Thyroid gland (tissue), 4 donors: Measurements from ENCODE around the gene GOLGA1. TPM values are rescaled to one million over a fixed set of nuclear protein-coding genes. Genes with fewer than 3 reads are reported as not detected.

ENCODE experiments used
- DNase-seq, 2 donors: peaks; one replicate each; pipeline ENCODE4 v3.0.0-alpha.2; 2019
- H3K27ac ChIP-seq, 3 donors: fragments of 200-600 bp; sonication (generic); 1 replicate in 2 of 3; 2 replicates in 1 of 3; pipeline ENCODE4 v1.5.1; 2016 to 2019; ENCODE audit warnings: mild to moderate bottlenecking in 1 of 3, moderate library complexity in 1 of 3
- H3K27me3 ChIP-seq: fragments of 200-600 bp; sonication (generic); one replicate; pipeline ENCODE4 v1.5.1; 2019
- H3K36me3 ChIP-seq, 2 donors: fragments of 200-600 bp; sonication (generic); one replicate each; pipeline ENCODE4 v1.5.1; 2016 to 2019
- H3K4me1 ChIP-seq, 2 donors: fragments of 200-600 bp; sonication (generic); one replicate each; pipeline ENCODE4 v1.5.1; 2017 to 2019
- H3K4me3 ChIP-seq, 3 donors: fragments of 200-600 bp; sonication (generic); replicated peaks in 1 of 3; 1 replicate in 2 of 3; 2 replicates in 1 of 3; pipeline ENCODE4 v1.5.1; 2016; ENCODE audit warnings: mild to moderate bottlenecking in 1 of 3
- H3K9me3 ChIP-seq: fragments of 200-600 bp; sonication (generic); one replicate; pipeline ENCODE4 v1.5.1; 2017
- POLR2A ChIP-seq, 2 donors: fragments of 450-650 bp; IDR thresholded peaks; one replicate each; pipeline ENCODE4 v1.6.1; 2017; ENCODE audit warnings: antibody characterized with exemption in 2 of 2, mild to moderate bottlenecking in 2 of 2, moderate library complexity in 1 of 2
- WGBS, 2 donors: methylation state at CpG; one replicate each; pipeline ENCODE4 v1.1.5; 2017; 5-methylcytosine and 5-hydroxymethylcytosine counted together
- intact Hi-C: fragments of 100-400 bp; cut with DNase I; formaldehyde crosslinking; loops from one replicate; pipeline ENCODE4 v1.15.1; 2023
- total RNA-seq, 4 donors: library from RNA; depleted of rRNA; stranded (reverse); fragments of >200 nt; gene quantifications; one replicate each; pipeline ENCODE4 v1.2.3, GENCODE V29; 2016
- TF ChIP-seq, protein P1 (sequence below), 6 experiments: fragments of 200-600 bp in 3 of 6; fragments of 450-650 bp in 3 of 6; sonication (generic) in 3 of 6; IDR thresholded peaks; one replicate each; pipeline ENCODE4 v1.5.1; 2016 to 2019; ENCODE audit warnings: antibody characterized with exemption in 6 of 6, mild to moderate bottlenecking in 2 of 6, inconsistent platforms in 1 of 6, moderate library complexity in 1 of 6

The GOLGA1 gene, protein sequence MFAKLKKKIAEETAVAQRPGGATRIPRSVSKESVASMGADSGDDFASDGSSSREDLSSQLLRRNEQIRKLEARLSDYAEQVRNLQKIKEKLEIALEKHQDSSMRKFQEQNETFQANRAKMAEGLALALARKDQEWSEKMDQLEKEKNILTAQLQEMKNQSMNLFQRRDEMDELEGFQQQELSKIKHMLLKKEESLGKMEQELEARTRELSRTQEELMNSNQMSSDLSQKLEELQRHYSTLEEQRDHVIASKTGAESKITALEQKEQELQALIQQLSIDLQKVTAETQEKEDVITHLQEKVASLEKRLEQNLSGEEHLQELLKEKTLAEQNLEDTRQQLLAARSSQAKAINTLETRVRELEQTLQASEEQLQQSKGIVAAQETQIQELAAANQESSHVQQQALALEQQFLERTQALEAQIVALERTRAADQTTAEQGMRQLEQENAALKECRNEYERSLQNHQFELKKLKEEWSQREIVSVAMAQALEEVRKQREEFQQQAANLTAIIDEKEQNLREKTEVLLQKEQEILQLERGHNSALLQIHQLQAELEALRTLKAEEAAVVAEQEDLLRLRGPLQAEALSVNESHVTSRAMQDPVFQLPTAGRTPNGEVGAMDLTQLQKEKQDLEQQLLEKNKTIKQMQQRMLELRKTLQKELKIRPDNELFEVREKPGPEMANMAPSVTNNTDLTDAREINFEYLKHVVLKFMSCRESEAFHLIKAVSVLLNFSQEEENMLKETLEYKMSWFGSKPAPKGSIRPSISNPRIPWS
- 10 to 100 TPM; 15.3 to 27.7 (median 18.6) TPM for total RNA-seq

DNA sequence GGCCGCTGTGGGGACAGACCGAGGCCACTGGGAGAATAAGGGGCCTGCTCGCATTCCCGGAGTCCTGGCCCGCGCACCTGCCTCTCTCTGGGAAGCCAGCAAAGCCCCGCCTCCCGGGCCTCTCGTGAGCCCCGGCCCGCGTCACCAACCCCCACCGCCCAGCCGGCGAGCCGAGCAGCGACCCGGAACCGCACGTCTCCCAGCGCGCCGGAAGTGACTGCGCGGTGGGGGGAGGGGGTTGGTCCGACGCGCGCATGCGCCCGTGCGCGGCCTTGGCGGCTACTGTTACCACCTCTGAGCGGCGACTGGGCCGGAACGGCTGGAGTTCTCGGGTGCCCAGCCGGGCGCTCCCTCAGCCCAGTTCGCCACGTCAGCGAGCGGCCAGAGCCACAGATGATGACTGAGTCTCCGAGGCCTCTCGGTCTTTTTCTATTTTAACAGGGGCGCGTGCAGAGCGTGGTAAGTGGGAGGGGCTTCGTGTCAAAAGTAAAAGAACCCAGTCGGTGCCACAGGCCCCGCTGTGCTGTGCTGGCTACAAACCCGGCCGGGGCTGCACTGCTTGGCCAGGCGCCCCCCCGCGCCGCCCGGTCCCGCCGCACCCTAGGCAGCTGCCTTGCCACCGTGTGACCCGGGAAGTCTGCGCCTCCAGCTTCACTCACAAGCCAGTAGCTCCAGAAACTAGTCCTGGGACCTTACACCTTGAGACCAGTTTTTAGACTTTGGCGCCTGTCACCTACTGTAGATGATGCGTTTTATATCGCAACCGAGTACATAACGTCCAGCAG is at the start of gene GOLGA1:
GOLGA1 (minus strand) TSS at position 190 of the 785 bp plus-strand sequence. CDS start 2,372 bp downstream, outside the sequence.
- peak; percentile 73 to 92 for TF ChIP-seq POLR2A (IDR thresholded peaks at IDR 0.05)
- TF ChIP-seq, protein P1, sequence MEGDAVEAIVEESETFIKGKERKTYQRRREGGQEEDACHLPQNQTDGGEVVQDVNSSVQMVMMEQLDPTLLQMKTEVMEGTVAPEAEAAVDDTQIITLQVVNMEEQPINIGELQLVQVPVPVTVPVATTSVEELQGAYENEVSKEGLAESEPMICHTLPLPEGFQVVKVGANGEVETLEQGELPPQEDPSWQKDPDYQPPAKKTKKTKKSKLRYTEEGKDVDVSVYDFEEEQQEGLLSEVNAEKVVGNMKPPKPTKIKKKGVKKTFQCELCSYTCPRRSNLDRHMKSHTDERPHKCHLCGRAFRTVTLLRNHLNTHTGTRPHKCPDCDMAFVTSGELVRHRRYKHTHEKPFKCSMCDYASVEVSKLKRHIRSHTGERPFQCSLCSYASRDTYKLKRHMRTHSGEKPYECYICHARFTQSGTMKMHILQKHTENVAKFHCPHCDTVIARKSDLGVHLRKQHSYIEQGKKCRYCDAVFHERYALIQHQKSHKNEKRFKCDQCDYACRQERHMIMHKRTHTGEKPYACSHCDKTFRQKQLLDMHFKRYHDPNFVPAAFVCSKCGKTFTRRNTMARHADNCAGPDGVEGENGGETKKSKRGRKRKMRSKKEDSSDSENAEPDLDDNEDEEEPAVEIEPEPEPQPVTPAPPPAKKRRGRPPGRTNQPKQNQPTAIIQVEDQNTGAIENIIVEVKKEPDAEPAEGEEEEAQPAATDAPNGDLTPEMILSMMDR (IDR thresholded peaks at IDR 0.05) = peak in 2 of 6 experiments; percentile 3
- H3K36me3 ChIP-seq = no peaks in the 10 kb centered on the region
- no peaks in the 10 kb centered on the region for H3K9me3 ChIP-seq
- intact Hi-C loops = loop anchor here (5.0 kb wide), 1 partner anchor 201 kb away; the partner anchor contains the start of gene SCAI
- WGBS, 2 donors = 0% methylated on average over 12 to 43 of the region's 70 CpGs
- H3K27me3 ChIP-seq = no peaks in the 10 kb centered on the region
- peak within 1 kb of the TSS; percentile 60 to 71 (median 66) for H3K4me3 ChIP-seq
- H3K4me1 ChIP-seq = peaks cover 6 to 9% of the 10 kb centered on the region in 2 donors
- H3K27ac ChIP-seq = peak within 1 kb of the TSS; percentile 83 to 96 (median 87)
- DNase-seq = peak; percentile 98

DNA sequence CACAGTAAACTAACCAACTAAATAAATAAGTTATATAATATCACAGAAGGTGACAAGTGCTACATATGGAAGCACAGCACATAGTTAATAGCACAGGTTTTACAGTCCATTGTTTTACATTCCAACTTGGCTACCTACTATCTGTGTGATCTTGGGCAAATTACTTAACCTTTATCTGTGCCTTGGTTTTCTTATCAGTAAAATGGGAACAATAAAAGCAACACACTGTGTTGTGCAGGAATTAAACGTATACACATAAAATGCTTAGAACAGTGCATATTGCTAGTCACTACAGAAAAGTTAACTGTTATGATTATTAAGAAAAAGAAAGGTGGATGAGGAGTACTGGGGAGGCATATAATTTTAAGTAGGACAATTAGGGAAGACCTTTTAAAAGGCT is 42.8 kb upstream of the GOLGA1 start:
- WGBS, 2 donors = 95 to 100% methylated on average over 1 of the region's 1 CpG
- DNase-seq = no peak
- H3K27ac ChIP-seq = no peak overlapping the region
- H3K27me3 ChIP-seq = no peaks in the 10 kb centered on the region
- H3K4me1 ChIP-seq = no peaks in the 10 kb centered on the region
- intact Hi-C loops = no loop called here
- no peaks in the 10 kb centered on the region for H3K36me3 ChIP-seq
- no peaks in the 10 kb centered on the region for H3K9me3 ChIP-seq
- TF ChIP-seq POLR2A (IDR thresholded peaks at IDR 0.05) = no peak
- TF ChIP-seq, protein P1 (IDR thresholded peaks at IDR 0.05) = no peak
- H3K4me3 ChIP-seq = no peak overlapping the region

DNA sequence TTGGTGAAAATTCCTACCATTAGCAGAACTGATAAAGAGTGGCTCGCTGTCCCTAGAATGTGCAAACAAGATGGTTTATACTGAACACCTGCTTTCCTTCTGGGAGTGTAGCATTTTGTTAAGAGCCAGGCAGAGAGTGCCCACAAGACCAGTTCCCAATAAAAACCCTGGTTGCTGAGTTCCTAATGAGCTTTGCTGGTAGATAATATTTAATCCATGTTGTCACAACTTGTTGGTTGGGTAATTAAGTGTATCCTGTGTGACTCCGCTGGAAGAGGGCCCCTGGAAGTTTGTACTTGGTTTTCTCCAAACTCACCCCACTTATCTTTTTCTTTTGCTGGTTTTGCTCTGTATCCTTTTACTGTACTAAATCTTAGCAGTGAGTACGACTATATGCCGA is 39.5 kb upstream of the GOLGA1 start:
- 93 to 96% methylated on average over 4 of the region's 4 CpGs for WGBS, 2 donors
- intact Hi-C loops = no loop called here

DNA sequence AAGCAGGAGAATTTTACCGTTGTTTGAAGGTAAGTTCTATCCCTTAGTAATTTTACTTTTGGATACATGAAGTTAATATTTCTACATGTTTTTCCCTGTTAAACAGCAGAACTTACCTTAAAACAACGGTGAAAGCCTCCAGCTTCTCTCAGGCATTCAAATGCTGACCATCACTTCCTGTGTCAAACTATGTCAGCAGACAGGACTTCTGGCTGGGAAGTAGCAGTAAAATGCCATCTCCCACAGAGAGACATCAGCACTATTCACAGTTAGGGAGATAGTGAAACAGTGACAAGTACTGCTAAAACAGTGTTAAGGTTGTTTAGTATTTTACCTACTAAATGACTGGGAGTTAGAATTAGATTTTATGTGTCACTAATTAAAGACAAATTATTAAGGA is 34.2 kb upstream of the GOLGA1 start:
- WGBS, 2 donors = 53 to 57% methylated on average over 2 of the region's 2 CpGs

More for the DNA sequence above, 39.5 kb upstream of the GOLGA1 start:
- Histone ChIP-seq H3K4me1 (no peaks in the 10 kb centered on the region), H3K36me3 (no peaks in the 10 kb centered on the region), H3K4me3 (no peak overlapping the region), H3K27ac (no peak overlapping the region), H3K27me3 (no peaks in the 10 kb centered on the region), H3K9me3 (no peaks in the 10 kb centered on the region)
- DNase-seq = no peak
- TF ChIP-seq, protein P1 (IDR thresholded peaks at IDR 0.05) = no peak
- TF ChIP-seq POLR2A (IDR thresholded peaks at IDR 0.05) = no peak

More for the DNA sequence above, 34.2 kb upstream of the GOLGA1 start:
- Histone ChIP-seq H3K4me3 (no peak overlapping the region), H3K36me3 (peaks cover 0 to 5% of the 10 kb centered on the region in 2 donors), H3K27me3 (no peaks in the 10 kb centered on the region), H3K27ac (no peak overlapping the region), H3K9me3 (no peaks in the 10 kb centered on the region), H3K4me1 (no peaks in the 10 kb centered on the region)
- intact Hi-C loops = no loop called here
- no peak for TF ChIP-seq POLR2A (IDR thresholded peaks at IDR 0.05)
- TF ChIP-seq, protein P1 (IDR thresholded peaks at IDR 0.05) = no peak
- no peak for DNase-seq
